GM18507 (cell line): ENCODE data around the gene RIC8B.

Source experiments
- DNase-seq: peaks from one replicate; pipeline ENCODE4 v3.0.0; 2011; ENCODE audit warnings: low read depth; ENCODE audit not compliant: insufficient read length; ENCODE audit errors: extremely low spot score
- FAIRE-seq: peaks from 2 replicates; lab custom pipeline; 2011; peaks lifted over from hg19 to GRCh38; lab: Jason Lieb, UNC

RIC8B gene

GRCh38 chr12:106893451-106893850 is 119.0 kb downstream of the RIC8B start:
- no peak for FAIRE-seq

GRCh38 chr12:106894774-106895173 is 120.3 kb downstream of the RIC8B start:
- FAIRE-seq (no peak), DNase-seq (no peak)

More at GRCh38 chr12:106893451-106893850, 119.0 kb downstream of the RIC8B start:
- DNase-seq: no peak

- FAIRE-seq (no peak), DNase-seq (no peak)
Measured at GRCh38 chr12:106896603-106897002, 122.1 kb downstream of the RIC8B start.

- no peak for FAIRE-seq
- DNase-seq: no peak
Measured at GRCh38 chr12:106897082-106897481, 122.6 kb downstream of the RIC8B start.

- FAIRE-seq: no peak
- DNase-seq: no peak
Measured at GRCh38 chr12:106897981-106898901, 123.8 kb downstream of the RIC8B start.

GRCh38 chr12:106900554-106900953 is 126.1 kb downstream of the RIC8B start:
- no peak for FAIRE-seq
- DNase-seq: no peak

- DNase-seq (no peak), FAIRE-seq (no peak)
Measured at GRCh38 chr12:106901276-106901675, 126.8 kb downstream of the RIC8B start.

- FAIRE-seq (no peak), DNase-seq (no peak)
Measured at GRCh38 chr12:106902053-106902452, 127.6 kb downstream of the RIC8B start.

GRCh38 chr12:106903241-106903945 is 128.9 kb downstream of the RIC8B start:
- DNase-seq (peak; percentile 49), FAIRE-seq (no peak)

- FAIRE-seq (no peak), DNase-seq (no peak)
Measured at GRCh38 chr12:106906715-106907114, 132.2 kb downstream of the RIC8B start.

- peak; percentile 52 for FAIRE-seq
- DNase-seq: no peak
Measured at GRCh38 chr12:106907411-106907810, 132.9 kb downstream of the RIC8B start.

GRCh38 chr12:106907846-106908245 is 133.4 kb downstream of the RIC8B start:
- FAIRE-seq (no peak), DNase-seq (no peak)

GRCh38 chr12:106908561-106908960 is 134.1 kb downstream of the RIC8B start:
- DNase-seq: no peak
- FAIRE-seq: no peak

- FAIRE-seq (peak; percentile 86), DNase-seq (peak; percentile 35)
Measured at GRCh38 chr12:106910202-106910601, 135.7 kb downstream of the RIC8B start.

GRCh38 chr12:106911581-106911980 is 137.1 kb downstream of the RIC8B start:
- no peak for FAIRE-seq
- DNase-seq: no peak

- FAIRE-seq (no peak), DNase-seq (no peak)
Measured at GRCh38 chr12:106913456-106913855, 139.0 kb downstream of the RIC8B start.

- FAIRE-seq (peak; percentile 76), DNase-seq (no peak)
Measured at GRCh38 chr12:106914796-106915634, 140.5 kb downstream of the RIC8B start.

- no peak for DNase-seq
- peak; percentile 5 for FAIRE-seq
Measured at GRCh38 chr12:106915635-106916026, 141.1 kb downstream of the RIC8B start.

GRCh38 chr12:106917503-106917902 is 143.0 kb downstream of the RIC8B start:
- no peak for FAIRE-seq

GRCh38 chr12:106918746-106919145 is 144.3 kb downstream of the RIC8B start:
- DNase-seq (no peak), FAIRE-seq (peak; percentile 38)

More at GRCh38 chr12:106917503-106917902, 143.0 kb downstream of the RIC8B start:
- no peak for DNase-seq
